HG03025 (cell line): ENCODE results near the gene SLAMF8.

Source experiments
- ATAC-seq: cut with Tn5 transposase; IDR thresholded peaks from one replicate; pipeline ENCODE4 v1.9.1; 2021; ENCODE audit warnings: mild to moderate bottlenecking, moderate library complexity; ENCODE audit not compliant: unreplicated experiment, low FRiP score

SLAMF8 gene

DNA sequence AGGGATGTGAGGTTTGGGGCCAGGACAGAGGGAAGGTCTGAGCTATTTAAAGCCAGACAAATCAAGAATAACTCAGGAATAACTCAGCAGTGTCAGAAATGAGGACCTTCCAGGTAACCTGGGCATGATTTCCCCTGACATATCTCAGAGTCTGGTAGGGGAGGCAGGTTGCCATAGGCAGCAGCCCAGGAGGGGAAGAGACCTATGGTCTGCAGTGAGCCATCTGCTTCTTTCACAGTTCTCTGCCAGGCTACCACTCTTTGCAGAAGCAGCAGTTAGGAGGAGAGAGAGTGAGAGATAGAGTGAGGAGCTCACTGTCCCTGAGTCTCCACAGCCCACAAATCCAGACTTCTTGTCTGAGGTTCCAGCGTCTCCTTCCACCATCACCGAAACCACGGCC is 42.1 kb downstream of the SLAMF8 start:
- ATAC-seq, result no peak

- ATAC-seq, result no peak
These were observed 42.5 kb downstream of the SLAMF8 start for GRCh38 chr1:159869173-159869572.

DNA sequence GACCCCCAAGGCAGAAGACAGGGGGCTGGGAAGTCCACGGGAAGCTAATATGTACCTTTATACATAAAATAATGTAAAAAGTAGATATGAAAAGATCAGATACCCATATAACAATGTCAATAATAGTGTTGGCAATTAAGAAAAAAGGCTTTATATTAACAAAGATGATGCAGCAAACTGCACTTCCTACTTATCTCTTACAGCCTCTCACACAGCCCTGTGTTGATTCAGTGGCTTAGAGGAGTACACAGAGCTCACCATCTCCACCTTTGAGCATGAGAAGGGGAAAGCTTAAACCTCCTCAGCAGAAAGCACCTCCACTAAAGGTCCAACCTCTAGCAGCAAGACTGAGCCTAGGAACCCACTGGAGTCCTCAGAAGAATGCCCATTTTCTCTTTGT is 42.9 kb downstream of the SLAMF8 start:
- ATAC-seq, result no peak

- ATAC-seq, result no peak
These were observed 44.0 kb downstream of the SLAMF8 start for GRCh38 chr1:159870704-159871103.

DNA sequence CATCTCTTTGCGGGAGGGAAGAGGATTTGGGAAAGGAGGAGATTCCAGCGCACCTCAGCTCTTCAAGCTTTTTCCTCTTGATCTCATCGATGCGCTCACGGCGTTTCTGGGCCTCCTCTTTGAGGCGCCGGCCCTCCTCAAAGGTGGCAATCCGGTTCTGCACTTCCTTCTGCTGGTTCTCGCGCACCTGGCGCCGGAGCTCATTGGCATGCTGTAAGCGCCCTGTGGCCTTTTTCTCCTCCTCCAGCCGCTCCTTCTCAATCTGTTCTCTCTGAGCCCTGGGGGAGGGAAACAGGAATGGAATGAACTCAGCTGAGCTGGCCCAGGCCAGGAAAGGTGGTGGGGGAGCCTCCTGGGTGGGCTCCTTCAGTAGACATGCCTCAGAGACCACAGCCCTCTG is 46.2 kb downstream of the SLAMF8 start:
- ATAC-seq, result no peak

DNA sequence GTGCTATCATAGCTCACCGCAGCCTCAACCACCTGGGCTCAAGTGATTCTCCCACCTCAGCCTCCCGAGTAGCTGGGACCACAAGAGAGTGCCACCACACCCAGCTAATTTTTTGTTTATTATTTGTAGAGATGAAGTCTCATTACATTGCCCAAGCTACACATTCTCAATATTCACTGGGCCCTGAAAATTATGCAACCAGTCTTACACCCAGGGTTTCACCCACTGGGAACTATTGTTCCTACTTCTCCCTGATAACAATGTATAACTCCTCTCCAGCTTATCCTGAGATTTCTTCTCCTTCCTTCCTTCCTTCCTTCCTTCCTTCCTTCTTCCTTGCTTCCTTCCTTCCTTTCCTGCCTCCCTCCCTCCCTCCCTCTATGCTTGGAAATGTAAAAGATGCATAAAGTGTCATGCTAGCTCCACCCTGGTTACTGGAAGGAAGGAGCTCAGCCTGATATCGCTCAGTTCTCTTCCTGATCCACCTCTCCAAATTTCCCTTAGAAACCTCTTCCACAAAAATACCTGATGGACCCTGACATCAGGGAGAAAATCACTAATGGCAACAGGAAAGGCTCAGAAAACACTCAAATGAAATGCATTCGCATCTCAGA is 47.0 kb downstream of the SLAMF8 start:
- no peak for ATAC-seq

GRCh38 chr1:159877695-159878444 is 51.2 kb downstream of the SLAMF8 start:
- no peak for ATAC-seq

DNA sequence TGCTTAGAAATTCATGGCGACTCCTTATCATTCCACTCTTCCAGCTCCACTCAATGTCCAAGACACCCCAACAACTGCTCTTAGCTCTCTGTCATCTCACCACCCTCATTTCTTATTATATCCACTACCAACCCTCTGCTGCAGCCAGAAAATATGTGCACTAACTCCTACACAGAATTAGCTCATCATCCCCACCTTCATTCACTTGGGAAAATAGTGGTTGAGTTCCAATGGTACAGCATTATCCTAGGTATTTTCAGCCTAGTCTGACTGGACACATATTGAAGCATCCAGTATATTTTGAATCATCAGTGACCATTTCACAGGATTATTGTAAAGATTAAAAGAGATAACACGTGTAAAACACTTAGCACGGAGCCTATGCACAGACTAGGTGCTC is 52.5 kb downstream of the SLAMF8 start:
- no peak for ATAC-seq

- no peak for ATAC-seq
These were observed 53.3 kb downstream of the SLAMF8 start for GRCh38 chr1:159879977-159880376.

GRCh38 chr1:159880430-159880829 is 53.8 kb downstream of the SLAMF8 start:
- no peak for ATAC-seq

DNA sequence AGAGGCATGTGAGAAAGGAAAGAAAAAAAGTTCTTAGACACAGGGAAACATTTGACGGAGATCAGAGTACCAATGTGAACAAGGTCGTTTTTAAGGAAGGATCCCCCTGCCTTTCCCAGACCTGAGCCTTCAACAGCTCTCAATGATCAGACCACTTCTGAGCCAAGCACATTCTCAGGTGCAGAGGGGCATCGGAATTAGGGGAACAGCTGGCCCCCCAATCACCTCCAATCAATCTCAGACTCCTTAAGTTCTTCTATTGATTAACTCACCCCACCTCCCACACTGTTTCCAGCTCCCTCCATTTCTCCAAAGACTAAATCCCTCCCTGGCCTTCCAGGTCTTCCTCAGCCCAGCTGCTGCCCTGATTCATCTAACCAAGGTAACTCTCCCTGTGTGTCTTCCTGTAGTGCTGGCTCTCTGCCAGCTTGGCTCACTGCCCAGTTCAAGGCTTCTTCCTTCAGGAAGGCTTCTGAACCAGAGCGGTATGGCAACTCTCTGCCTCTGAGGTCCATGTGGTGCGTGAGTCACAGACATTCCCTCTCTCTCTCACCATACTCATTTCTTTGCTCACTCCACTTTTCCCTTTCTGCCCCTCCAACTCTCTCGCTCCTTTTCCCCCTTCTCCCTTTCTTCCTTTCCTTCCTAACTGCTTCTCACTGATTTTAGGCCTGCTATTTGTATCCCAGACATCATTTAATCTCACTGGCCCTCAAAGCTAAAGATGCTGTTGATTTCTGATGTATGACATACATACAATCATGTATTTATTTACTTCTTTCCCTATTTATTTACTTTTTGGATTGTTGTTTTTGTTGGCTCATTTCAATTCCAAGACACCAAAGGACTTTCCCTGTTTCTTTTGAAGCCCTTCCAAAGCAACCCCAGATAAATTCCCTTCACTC is 55.2 kb downstream of the SLAMF8 start:
- ATAC-seq, result no peak

GRCh38 chr1:159882527-159882862 is 55.8 kb downstream of the SLAMF8 start:
- ATAC-seq, result no peak

DNA sequence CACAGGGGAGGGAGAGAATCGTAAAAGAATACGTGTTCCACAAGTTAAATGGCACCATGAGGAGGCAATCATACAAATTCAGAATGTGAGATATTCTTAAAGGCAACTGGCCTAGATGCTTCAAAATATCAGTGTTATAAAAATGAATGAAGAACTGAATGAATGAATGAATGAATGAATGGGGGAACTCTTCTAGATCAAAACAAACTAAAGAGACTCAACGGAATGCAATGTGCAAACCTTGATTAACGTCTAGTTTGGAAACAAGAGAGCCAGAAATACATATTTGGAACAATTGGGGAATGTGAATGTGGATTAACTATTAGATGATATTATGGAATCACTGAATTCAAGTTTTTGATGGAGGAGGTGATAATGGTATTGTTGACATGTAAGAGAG is 56.5 kb downstream of the SLAMF8 start:
- ATAC-seq, result no peak

DNA sequence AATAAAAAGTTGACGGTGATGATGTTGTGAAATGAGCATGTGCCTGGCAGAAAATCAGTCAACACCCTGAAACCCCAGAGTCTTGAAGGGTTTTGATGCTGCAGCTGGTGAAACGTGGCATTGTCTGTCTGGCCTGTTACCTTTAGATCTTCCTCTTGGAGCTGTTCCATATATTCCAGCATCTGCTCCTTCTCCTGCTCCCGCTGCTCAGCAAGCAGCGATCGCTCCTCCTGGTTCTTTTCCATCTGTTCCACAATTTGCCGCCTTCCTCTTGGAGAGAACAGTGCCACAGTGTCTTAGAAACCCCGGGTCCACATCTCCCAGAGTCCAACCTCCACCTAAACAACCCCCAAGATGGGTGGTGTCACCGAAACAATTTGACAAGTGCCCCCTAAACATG is 57.6 kb downstream of the SLAMF8 start:
- ATAC-seq, result no peak
